GM21717 (cell line): ENCODE results near the gene KCNJ14.
"Not testable (repeated sequence)": the region's sequence is repeated elsewhere in the genome, so short reads cannot be mapped to it uniquely, and the experiment has no call there.

Experiments
- ATAC-seq: cut with Tn5 transposase; IDR thresholded peaks from one replicate; pipeline ENCODE4 v1.9.1; 2021; ENCODE audit warnings: mild to moderate bottlenecking, moderate library complexity; ENCODE audit not compliant: unreplicated experiment

The KCNJ14 gene

DNA sequence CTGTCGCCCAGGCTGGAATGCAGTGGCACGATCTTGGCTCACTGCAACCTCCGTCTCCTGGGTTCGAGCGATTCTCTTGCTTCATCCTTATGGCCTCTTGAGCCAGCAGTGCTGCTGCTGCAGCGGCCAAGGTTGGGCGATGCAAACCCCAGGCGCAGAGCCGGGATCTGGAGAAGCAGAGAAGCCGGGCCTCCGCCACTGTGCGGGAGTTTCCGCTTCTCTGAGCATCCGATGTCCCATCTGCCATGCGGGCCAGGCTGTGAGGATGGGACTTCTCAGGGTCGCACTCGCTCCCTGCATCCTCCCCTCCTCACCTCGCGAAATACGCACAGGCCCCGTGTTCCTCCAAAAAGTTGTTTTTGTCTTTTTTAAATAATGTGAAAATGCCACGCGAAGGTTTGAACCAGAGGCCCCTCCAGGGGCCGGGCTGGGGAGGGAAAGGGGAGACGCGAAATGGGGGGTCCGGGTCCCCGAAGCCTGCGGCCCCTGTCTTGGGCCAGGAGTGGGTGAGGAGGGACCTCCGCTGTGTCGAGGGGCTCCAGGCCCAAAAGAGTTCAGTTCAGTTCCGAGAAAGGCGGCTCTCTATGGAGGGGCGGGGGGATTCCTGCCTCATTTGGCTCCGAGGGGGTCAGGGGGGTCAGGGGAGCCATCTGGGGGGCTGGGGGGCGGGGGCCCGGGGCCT is 29.7 kb downstream of the KCNJ14 start:
- ATAC-seq: no peak

DNA sequence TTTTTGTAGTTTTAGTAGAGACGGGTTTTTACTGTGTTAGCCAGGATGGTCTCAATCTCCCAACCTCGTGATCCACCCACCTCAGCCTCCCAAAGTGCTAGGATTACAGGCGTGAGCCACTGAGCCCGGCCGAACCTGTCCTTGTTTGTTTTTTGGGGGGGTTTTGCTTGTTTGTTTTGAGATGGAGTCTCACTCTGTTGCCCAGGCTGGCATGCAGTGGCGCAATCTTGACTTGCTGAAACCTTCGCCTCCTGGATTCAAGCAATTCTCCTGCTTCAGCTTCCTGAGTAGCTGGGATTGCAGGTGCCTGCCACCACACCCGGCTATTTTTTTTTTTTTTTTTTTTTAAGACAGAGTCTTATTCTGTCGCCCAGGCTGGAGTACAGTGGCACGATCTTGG is 31.3 kb downstream of the KCNJ14 start:
- ATAC-seq: not testable (repeated sequence)

DNA sequence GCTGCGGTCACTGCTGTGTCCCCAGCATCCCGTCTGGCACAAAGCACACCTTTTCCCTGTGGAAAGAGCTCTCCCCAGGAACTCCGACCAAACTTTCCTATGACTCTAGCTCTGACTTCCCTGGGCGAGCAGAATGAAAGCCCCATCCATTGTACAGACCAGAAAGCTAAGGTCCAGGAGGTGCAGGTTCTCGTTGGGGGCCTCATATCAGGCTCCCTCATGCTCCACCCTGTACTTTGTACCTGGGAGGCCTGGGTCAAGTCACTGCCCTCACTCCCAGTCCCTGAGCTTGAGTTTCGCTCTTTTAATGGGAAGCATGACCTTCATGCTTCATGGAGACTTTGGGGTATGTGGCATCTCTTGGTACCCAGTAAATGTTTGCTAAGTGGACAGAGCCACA is 32.2 kb downstream of the KCNJ14 start:
- ATAC-seq: no peak

DNA sequence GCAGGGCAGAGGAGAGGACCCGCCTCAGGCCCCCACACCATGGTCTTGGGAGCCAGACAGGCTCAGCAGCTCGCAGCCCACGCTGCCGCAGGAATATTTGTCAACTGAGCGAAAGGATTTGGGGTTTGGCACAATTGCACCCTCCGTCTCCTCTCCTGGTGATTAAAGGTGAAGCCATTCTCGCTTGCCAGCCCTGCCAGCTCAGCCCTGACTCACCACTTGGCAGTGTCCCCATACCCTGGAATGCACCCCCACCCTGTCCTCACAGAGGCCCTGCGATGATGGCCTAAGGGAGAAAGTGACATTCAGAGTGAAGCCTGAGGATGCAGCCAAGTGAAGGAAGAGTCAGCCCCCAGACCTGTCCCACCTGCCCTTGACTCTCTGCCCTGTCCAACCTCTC is 32.6 kb downstream of the KCNJ14 start:
- no peak for ATAC-seq

DNA sequence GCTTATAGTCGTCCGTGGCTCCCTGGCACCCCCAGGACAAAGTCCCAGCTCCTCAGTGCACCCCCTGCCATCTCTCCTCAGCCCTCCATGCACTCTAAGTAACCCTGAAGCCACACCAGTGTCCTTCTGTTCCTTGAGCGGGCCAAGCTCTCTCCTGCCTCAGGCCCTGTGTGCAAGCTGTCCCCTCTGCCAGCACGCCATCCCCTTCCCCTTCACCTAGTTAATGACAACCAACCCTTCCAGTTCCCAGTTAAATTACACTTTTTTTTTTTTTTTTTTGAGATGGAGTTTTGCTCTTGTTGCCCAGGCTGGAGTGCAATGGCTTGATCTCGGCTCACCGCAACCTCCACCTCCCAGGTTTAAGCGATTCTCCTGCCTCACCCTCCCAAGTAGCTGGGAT is 33.1 kb downstream of the KCNJ14 start:
- not testable (repeated sequence) for ATAC-seq

DNA sequence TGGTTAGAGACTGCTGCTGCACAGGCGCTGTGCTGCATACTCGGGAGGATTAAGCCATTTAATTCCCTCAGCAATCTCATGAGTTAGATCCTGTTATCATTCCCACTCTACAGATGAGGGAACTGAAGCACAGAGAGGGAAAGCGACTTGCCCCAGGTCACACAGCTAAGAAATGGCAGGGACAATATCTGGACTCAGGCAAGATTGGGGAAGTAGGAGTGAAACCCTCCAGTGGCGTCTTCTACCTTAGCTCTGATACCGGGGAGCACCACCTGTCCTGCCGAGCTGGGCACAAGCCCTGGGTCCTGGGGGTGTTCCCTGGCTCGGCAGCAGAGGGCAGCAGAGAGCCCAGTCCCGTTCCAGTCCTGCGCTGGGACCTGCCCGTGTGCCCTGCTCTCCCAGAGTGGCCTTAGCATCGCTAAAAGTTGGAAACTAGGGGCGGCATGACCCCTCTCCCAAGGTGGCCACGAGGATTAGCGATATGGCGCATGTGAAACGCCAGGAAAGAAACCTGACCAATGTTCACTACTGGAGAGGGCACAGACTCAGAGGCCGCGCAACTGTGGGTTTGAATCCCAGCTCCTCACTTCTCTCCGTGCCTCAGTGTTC is 34.3 kb downstream of the KCNJ14 start:
- ATAC-seq: no peak

DNA sequence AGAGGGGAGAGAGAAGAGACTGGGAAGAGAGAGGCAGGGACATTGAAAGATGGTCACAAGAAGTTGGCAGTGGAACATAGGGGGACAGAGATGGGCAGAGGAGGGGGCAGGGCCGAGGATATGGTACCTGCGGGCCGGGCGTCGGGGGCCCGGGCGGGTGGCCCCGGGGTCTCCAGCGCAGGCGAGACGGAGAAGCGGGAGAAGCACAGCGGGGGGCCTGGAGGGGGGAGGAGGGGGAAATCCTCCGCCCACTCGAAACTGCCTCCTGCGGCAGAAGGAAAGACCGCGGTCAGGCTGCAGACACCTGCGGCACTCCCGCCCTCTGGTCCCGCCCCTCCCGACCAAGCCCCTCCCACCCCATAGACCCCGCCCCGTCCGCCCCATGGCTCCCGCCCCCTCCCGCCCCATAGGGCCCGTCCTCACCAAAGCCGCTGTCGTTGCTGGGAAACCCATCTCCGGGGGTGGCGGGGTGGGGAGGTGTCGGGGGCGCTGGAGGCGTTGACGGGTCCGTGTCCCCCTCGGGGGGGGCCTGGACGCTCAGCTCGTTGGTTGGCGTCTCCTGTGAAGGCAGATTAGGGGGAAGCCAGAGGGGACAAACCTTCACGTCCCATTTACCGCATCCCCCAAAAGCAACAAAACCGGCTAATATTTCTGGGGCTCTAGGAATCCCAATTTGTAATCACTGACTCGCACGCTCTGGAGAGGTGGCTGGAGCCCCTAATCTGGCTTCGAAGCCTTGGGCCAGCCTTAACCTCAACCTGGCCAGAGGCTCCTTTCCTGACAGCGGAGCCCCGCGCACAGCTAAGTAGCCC is 35.8 kb downstream of the KCNJ14 start:
- ATAC-seq: no peak

DNA sequence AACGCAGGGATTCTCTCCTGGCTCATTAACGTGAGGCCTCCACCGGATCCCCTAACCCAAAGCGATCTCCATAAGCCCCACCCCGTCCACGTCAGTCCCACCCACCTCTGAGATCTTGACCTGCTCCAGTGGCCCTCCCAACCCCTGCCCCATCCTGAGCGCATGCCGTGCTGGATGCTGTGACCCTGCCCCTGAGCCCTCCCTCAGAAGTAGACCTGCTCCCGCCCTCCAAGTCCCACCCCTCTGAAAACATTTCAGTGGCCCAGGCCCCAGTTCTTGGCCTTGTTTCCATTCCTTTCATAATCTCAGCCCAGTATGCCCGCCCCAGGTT is 36.4 kb downstream of the KCNJ14 start:
- no peak for ATAC-seq

DNA sequence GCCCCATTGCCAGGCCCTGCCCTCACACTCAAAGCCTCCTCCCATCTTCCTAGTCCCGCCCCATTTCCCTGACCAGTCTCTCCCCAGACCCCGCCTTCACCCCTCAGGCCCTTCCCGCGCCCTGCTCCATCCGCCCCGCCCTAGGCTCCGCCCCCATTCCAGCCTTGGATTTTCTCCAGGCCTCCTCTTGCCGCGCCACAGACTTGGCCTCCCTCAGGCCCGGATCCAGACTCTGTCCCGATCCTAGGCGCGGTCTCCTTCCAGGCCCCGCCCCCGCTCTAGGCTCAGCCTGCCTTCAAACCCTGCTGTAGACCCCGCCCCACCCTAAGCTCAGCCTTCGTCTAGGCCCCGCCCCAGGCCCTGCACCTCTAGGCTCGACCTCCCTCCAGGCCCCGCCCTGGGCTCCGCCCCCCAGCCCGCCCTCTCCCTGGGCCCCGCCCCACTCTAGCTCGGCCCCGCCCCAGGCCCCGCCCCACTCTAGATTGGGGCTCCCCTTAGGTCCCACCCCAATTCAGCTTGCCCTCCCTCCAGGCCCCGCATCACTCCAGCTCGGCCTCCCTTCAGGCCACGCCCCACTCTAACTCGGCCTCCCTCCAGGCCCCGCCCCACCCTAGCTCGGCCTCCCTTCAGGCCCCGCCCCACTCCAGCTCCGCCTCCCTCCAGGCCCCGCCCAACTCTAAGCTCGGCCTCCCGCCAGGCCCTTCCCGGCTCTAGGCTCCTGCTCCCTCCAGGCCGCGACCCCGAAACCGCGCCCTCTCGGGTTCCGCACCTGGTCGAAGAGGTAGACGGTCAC is 37.7 kb downstream of the KCNJ14 start:
- peak; percentile 41 for ATAC-seq

DNA sequence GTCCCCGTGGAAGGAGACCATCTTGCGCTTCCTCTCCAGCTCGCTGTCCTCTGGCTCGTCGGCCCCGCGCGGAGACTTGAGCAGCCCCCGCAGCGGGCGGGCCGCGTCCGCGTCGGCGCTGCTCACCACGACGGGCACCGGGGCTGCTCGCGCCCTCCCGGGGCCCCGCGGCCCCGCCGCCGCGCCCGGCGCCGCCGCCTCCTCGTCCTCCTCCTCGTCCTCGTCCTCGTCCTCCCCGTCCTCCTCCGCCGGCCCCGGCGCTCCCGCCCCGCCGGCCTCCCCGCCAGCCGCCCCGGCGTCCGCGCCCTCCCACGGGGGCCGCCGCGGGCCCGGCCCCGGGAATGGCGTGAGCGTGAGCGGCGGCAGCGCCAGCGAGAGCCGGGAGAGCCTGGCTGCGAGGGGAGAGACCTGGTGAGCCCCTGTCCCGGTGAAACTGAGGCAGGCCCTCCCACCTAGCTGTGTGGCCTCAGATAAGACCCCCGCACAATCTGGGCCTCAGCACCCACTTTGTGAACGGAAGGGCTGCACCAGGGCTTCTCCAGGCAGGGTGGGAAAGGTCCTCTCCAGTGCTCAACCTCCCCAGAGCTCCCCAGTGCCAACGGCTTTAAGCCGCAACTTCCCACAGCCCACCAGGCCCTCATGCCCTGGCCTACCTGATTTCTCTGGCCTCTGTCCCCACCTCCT is 38.5 kb downstream of the KCNJ14 start:
- ATAC-seq: no peak

DNA sequence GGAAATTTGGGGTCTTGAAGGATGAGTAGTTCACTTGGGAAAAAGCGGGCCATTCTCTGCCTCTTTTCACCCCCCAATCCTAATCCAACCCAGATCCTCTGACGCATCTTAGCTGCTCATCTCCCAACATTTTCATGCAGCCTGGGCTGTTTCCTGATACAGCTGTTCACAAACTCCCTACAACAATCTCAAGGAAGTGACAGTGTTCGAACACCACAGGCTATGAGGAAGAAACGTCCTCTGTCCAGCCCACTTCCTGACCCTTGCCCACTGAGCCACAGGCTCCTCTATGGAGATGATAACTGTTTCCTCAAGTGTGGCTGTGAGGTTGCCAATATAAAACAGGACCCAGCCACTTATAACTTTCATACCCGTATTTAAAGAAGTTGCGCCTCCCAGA is 40.0 kb downstream of the KCNJ14 start:
- no peak for ATAC-seq

DNA sequence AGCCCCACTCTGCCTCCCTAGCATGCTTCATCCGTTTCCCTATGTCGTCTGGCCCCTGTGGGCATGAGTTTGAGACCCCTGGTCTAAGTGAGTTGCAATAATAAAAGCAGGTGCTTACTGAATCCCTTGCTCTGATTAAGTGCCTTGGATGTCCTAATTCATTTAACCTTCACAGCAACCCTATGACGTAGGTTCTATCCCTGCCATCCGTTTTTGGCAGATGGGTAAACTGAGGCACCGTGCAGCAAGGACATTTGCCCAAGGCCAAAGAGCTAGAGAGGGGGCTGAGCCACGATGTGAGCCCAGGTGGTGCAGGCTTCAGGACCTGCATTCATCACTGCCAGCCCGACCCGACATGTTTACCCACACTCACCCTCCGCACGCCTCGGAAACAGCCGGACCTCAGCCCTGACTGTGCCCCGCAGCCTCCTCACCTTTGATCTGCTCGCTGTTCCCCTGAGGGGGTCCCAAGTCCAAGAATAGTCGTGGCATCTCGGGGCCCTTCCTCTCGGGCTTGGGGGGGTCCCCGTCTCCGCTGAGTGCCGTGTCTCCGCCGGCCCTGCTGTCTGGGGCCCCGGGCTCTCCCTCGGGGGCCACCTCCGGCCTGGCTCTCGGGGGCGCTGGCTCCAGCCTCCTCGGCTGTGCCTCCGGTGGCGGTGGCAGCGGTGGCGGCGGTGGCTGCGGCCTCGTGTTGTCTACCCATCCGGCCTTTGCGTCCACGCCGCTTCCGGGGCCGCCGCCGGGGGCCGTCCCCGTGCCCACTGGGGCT is 41.8 kb downstream of the KCNJ14 start:
- no peak for ATAC-seq

DNA sequence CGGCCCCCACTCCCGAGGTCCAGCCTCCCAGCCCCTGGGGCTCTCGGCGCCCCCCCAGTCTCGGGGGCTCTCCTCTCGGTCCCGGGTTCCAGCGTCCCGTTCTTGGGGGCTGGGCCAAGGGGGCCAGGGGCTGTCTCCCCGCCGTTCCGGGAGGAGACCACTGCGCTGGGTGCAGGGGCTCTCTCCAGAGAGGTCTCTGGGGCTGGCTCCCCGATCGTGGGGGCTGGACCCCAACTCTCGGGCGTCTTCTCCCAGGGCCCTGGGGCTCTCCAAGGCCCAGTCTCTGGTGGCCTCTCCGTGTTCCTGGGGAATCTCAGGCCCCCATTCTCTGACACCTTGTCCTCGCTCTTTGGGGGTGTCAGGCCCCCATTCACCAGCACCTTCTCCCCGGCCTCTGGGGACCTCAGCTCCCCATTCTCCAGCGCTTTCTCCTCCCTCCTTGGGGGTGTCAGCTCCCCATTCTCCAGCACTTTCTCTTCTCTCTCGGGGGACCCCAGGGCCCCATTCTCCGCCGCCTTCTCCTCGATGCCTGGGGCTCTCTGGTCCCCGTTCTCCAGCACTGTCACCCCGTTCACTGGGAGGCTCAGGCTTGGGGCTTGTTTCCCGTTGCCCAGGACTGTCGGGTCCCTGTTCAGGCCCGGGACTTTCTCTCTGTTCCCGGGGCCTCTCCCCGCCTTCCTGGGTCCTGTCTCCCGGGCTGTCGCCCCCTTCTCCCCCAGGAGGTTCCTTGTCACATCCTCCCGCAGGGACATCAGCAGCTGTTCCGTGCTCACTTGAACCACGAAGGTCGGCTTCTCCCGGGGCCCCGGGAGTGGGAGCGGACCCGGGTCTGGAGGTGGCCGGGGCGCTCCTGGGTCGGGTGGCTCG is 42.6 kb downstream of the KCNJ14 start:
- no peak for ATAC-seq

DNA sequence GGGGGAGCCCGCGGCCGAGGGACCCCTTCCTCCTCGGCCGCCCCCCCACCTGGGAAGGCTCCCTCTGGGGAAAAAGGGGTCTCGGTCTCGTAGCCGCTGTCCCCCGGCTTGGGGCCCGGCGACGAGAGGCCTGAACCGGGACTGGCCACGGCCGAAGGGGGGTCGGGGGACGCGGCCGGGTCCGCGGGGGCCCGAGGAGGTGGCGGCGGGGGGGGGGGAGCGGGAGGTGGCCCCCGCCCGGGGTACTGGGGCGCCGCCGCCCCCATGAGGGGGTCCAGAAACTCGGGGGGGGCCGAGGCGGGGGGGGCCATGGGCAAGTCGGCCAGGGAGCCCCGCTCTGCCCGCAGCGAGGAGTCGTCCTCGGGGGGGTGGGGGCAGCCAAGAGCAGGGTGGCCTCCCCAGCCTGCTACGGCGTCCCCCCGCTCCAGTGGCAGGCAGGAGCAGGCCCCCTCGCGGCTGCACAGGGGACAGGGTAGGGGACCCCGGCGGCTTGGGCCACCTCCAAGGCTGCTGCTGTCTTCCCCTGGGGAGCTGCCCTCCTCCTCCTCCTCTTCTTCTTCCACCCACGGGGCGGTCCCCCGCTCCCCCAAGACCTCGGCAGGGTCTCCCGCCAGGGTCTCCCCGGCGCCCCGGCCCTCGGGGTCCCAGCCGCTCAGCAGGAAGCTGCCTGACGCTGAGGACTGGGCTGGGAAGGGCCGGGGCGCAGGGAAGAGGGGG is 43.4 kb downstream of the KCNJ14 start:
- ATAC-seq: no peak

DNA sequence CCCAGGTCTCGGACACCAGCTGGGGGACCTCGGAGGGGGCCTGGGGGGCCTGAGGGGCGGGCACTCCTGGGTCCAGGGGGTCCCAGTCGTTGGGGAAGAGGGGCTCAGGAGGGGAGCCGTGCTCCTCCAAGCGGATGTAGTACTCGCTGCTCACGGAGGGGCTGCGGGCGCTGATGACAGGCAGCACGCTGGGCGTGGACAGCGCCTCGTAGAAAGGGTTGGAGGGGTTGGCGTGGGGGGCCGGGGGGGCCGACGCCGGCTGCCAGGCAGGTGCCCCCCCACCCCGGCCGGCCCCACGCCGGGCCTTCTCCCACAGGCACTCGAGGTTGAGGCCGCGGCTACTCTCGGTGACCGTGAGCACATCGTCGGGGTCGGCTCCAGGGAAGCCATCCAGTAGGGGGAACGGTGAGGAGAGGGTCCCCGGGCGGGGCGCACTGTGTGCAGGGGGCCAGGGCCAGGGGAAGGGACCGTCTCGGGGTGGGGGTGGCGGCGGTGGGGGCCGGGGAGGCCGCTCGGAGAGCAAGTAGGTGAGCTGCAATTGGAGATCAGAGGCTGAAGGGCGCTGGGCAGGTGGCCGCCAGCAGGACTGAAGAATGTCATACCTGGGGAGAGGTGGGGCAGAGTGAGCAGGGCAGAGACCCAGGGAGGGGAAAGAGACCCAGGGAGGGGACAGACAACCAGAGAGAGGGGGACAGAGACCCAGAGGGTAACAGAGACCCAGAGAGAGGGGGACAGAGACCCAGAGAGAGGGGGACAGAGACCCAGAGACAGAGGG is 44.1 kb downstream of the KCNJ14 start:
- ATAC-seq: no peak

DNA sequence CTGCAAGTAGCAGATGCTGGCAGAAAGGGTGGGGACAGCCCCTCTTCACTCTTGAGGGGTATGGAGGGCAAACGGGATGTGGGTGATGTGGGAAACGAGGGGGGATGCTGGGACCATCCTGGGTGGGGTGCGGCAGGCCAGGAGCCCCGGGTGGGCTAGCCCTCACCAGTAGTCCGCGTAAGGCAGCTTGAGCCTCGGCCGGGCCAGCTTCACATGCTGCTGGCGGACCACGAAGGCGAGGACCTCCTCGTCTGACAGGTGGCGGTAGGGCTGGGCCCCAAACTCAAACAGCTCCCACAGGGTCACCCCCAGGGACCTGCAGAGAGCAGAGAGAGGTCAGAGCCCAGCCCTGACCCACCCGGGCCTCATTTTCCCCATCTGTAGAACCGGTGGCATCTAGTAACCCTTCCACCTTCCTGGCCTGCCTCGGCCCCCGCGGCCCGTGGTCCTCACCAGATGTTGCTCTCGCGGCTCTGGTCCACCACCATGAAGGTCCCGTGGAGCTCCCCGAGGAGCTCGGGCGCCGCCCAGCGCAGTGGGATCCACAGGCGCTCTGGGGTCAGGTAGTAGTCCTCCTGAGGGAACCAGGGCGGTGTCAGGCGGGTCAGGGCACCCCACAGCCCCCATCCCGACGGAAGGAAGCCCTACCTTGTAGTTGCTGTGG is 45.6 kb downstream of the KCNJ14 start:
- ATAC-seq: no peak
